GM18951 (cell line): ENCODE measurements around the gene FGF18.
"Not testable (repeated sequence)": the region's sequence is repeated elsewhere in the genome, so short reads cannot be mapped to it uniquely, and the experiment has no call there.

Source experiments
- POLR2A ChIP-seq: IDR thresholded peaks from 4 replicates; pipeline ENCODE4 v1.6.1; 2011; ENCODE audit warnings: mild to moderate bottlenecking; ENCODE audit not compliant: insufficient read length, insufficient read depth; ENCODE audit errors: extremely low read depth
- in situ Hi-C: fragments of 300-500 bp; cut with MboI; formaldehyde crosslinking; loops from one replicate; pipeline ENCODE4 v1.12.0; 2022; ENCODE audit warnings: low sequenced_read_pairs, mixed read lengths, inconsistent platforms; ENCODE audit not compliant: unreplicated experiment

Gene FGF18, protein sequence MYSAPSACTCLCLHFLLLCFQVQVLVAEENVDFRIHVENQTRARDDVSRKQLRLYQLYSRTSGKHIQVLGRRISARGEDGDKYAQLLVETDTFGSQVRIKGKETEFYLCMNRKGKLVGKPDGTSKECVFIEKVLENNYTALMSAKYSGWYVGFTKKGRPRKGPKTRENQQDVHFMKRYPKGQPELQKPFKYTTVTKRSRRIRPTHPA

DNA sequence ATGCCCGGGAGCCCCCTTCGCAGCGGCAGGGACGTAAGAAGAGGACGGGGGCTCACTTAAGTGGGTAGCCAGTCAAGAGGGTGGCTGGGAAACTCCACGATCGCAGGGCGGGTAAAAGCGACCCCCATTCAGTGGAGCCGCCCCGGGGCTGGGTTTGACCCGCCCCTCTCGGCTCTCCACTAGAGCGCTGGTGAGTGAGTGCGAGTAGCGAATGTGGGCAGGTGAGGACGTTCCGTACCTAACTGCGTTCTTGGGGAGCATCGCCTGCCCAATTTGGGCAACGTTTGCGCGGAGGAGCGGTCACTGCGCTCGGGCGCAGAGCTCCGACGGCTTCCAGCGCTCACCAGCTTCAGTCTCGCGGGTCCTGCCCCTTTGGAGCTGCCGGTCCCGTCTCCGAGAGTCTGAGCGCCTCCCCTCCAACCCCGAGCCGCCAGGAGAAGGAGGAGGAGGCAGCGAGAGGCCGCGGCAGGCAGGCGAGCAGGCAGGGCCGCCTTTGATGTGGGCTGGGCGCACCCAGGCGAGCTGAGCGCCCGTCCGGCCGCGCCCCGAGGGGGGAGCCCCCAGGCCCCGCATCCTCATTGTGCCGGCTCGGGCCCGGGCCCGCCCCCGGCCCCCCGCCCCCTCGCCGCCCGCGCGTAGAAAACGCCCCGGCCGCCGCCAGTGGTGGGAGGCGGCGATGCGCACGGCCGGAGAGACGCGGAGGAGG is at the start of gene FGF18:
FGF18 (plus strand) TSS at position 666 of the 706 bp plus-strand sequence. CDS start 553 bp downstream, outside the sequence.
- in situ Hi-C loops, result loop anchor here (25.0 kb wide), 1 partner anchor 618 kb away; no protein-coding TSS in a partner anchor
- no peak for TF ChIP-seq POLR2A

- in situ Hi-C loops, result no loop called here
Observed at GRCh38 chr5:171369898-171370297, 49.5 kb upstream of the FGF18 start.

DNA sequence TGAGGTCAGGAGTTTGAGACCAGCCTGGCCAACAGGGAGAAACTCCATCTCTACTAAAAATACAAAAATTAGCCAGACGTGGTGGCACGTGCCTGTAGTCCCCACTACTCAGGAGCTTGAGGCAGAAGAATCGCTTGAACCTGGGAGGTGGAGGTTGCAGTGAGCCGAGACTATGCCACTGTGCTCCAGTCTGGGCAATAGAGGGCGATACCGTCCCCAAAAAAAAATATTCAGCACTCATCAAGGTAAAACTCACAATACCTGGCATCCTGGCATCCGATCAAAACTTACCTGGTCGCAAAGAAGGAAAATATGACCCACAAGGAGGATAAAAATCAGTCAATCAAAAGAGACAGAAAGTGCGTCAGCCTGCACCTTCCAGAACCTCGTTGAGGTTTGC is 48.6 kb upstream of the FGF18 start:
- in situ Hi-C loops, result not testable (repeated sequence)

More at GRCh38 chr5:171369898-171370297, 49.5 kb upstream of the FGF18 start:
- no peak for TF ChIP-seq POLR2A

DNA sequence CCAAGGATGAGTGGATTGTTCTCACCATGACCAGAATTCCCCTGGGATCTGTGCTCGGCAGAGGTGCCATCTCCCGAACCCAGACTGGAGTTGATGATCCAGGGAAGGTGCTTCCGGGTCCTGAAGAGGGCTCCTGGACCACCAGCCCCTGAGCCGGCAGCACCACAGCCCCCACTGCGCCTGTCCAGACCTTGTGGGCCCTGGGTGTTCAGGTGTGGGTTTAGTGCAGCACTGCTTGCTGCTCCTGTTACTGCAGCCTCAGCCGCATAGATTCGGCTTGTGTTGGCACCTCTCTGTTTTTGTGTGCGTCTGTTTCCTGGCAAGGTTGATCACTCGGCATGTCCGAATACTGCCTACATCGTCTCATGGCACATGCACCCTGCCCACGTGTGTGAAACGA is 48.1 kb upstream of the FGF18 start:
- in situ Hi-C loops, result no loop called here
- TF ChIP-seq POLR2A, result no peak

GRCh38 chr5:171379961-171380360 is 39.5 kb upstream of the FGF18 start:
- no peak for TF ChIP-seq POLR2A
- in situ Hi-C loops, result no loop called here

DNA sequence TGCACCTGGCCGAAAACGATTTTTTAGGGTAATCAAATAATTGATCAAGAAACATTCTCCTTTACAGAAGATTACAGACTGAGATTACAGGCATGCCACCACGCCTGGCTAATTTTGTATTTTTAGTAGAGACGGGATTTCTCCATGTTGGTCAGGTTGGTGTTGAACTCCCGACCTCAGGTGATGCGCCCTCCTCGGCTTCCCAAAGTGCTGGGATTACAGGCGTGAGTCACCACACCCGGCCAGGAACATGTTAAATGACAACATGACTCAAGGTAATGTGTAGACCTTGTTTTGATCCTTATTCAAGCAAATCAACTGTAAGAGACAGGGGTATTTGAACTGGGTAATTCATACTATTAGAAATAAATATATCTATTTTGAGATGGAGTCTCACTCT is 35.0 kb upstream of the FGF18 start:
- in situ Hi-C loops, result not testable (repeated sequence)

DNA sequence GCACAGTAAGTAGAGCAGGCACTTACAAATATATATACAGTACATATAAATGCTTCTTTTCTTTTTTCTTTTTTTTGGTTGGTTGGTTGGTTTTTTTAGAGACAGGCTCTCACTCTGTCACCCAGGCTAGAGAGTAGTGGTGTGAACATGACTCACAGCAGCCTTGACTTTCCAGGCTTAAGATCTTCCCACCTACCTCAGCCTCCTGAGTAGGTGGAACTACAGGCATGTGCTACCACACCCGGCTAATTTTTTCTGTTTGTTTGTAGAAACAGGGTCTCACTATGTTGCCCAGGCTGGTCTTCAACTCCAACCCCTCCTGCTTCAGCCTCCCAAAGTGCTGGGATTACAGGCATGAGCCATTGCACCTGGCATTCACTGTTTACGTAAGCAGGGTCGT is 34.4 kb upstream of the FGF18 start:
- in situ Hi-C loops, result not testable (repeated sequence)

DNA sequence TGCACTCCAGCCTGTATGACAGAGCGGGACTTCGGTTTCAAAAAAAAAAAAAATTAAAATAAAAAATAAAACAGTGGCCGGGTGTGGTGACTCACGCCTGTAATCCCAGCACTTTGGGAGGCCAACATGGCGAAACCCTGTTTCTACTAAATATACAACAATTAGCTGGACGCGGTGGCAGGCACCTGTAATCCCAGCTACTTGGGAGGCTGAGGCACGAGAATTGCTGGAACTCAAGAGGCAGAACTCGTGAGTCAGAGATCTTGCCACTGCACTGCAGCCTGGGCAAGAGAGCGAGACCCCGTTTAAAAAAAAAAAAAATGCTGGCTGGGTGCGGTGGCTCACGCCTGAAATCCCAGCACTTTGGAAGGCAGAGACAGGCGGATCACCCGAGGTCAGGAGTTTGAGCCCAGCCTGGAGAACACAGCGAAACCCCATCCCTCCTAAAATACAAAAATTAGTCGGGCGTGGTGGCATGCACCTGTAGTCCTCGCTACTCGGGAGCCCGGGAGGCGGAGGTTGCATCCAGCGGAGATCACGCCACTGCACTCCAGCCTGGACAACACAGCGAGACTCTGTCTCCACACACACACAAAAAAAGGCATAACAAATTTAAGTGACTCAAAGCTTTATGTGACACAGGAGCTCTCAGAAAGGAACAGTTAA is 33.3 kb upstream of the FGF18 start:
- TF ChIP-seq POLR2A, result no peak

GRCh38 chr5:171386861-171387344 is 32.5 kb upstream of the FGF18 start:
- in situ Hi-C loops, result no loop called here
- no peak for TF ChIP-seq POLR2A

More for the DNA sequence above, 33.3 kb upstream of the FGF18 start:
- in situ Hi-C loops, result no loop called here

- peak; percentile 98 for TF ChIP-seq POLR2A
- in situ Hi-C loops, result no loop called here
Observed at GRCh38 chr5:171387345-171387969, 32.0 kb upstream of the FGF18 start, which contains the start of gene NPM1. Gene NPM1, plus strand, starts transcription at chr5:171387849. Its CDS starts 100 bp downstream, at chr5:171387949.

GRCh38 chr5:171387970-171388815 is 31.3 kb upstream of the FGF18 start:
- TF ChIP-seq POLR2A, result peak; percentile 23
- in situ Hi-C loops, result no loop called here

DNA sequence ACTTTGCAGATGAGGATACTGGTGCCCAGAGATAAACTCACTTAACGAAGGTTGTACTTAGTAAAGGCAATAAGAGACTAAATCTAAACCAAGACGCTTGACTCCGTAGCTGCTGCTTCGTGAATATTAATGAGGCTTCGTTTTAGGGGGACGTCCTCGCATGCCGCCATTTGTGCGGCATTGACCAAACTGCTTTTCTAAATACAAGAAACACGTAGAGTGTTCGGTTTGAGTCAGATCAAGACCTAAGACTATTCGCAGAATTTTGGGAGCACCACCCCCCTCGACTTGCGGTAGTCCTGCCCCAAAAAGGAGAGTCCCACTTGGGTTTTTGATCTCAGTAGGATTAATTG is 30.7 kb upstream of the FGF18 start:
- in situ Hi-C loops, result no loop called here
- no peak for TF ChIP-seq POLR2A

DNA sequence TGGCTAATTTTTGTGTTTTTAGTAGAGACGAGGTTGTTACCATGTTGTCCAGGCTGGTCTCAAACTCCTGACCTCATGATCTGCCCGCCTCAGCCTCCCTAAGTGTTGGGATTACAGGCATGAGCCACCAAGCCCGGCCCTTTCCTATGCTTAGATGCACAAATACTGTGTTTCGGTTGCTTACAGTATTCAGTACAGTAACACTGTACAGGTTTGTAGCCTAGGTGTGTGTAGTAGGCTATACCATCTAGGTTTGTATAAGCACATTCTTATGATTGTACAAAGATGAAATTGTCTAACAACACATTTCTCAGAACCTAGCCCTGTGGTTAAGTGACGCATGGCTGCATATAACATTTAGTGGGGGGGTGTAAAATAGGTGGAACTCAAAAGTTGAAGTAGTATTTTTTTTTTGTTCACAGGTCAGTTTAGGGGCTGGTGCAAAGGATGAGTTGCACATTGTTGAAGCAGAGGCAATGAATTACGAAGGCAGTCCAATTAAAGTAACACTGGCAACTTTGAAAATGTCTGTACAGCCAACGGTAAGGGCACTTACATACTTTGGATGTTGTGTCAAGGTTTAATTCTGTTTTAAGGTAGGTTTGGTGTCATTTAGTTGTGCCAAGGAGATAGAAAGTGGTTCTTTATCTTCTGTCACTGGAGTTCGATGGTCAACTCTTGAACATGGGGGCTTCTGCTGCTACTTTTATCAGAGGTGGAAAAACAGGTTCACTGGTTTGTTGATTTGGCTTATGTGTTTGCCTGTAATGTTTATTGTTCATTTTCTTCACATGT is 28.4 kb upstream of the FGF18 start:
- in situ Hi-C loops, result no loop called here
- TF ChIP-seq POLR2A, result peak; percentile 22
